Measurements from ENCODE around the gene KAT6B.
"Not testable (repeated sequence)": the region's sequence is repeated elsewhere in the genome, so short reads cannot be mapped to it uniquely, and the experiment has no call there.

The KAT6B gene

GRCh38 chr10:74826142-74827044, at the start of gene KAT6B:
Gene KAT6B, plus strand, starts transcription at chr10:74826600. Its CDS starts 16,258 bp downstream, at chr10:74842858.
- Mint-ChIP-seq H3K9me3 (no peaks in the 10 kb centered on the region), H3K27me3 (no peaks in the 10 kb centered on the region), H3K4me1 (ENCODE audit: low read depth) (peaks cover 65% of the 10 kb centered on the region), H3K4me3 (peak within 1 kb of the TSS; percentile 85), H3K36me3 (ENCODE audit: low read depth) (peaks cover 12% of the 10 kb centered on the region), H3K27ac (peak within 1 kb of the TSS; percentile 97)
- peak; percentile 99 for DNase-seq

- no peaks in the 10 kb centered on the region for H3K36me3 Mint-ChIP-seq (ENCODE audit: low read depth)
- H3K27ac Mint-ChIP-seq: no peak overlapping the region
- H3K9me3 Mint-ChIP-seq: peaks cover 10% of the 10 kb centered on the region
- no peak for DNase-seq
- no peak overlapping the region for H3K4me3 Mint-ChIP-seq
- no peaks in the 10 kb centered on the region for H3K27me3 Mint-ChIP-seq
- H3K4me1 Mint-ChIP-seq (ENCODE audit: low read depth): no peaks in the 10 kb centered on the region
These were observed 47.8 kb upstream of the KAT6B start for GRCh38 chr10:74778436-74779094.

- H3K36me3 Mint-ChIP-seq (ENCODE audit: low read depth); H3K4me3 Mint-ChIP-seq; H3K4me1 Mint-ChIP-seq (ENCODE audit: low read depth); H3K9me3 Mint-ChIP-seq; H3K27ac Mint-ChIP-seq; DNase-seq; H3K27me3 Mint-ChIP-seq: not testable (repeated sequence)
These were observed 44.5 kb upstream of the KAT6B start for GRCh38 chr10:74781870-74782269.

GRCh38 chr10:74784462-74784861, 41.9 kb upstream of the KAT6B start:
- no peak for DNase-seq
- H3K27ac Mint-ChIP-seq: no peak overlapping the region
- H3K9me3 Mint-ChIP-seq: no peaks in the 10 kb centered on the region
- H3K4me1 Mint-ChIP-seq (ENCODE audit: low read depth): no peaks in the 10 kb centered on the region
- no peaks in the 10 kb centered on the region for H3K27me3 Mint-ChIP-seq
- no peaks in the 10 kb centered on the region for H3K36me3 Mint-ChIP-seq (ENCODE audit: low read depth)
- H3K4me3 Mint-ChIP-seq: no peak overlapping the region

GRCh38 chr10:74786126-74786525, 40.3 kb upstream of the KAT6B start:
- no peaks in the 10 kb centered on the region for H3K36me3 Mint-ChIP-seq (ENCODE audit: low read depth)
- no peaks in the 10 kb centered on the region for H3K27me3 Mint-ChIP-seq
- no peaks in the 10 kb centered on the region for H3K4me1 Mint-ChIP-seq (ENCODE audit: low read depth)
- no peak for DNase-seq
- no peak overlapping the region for H3K4me3 Mint-ChIP-seq
- no peaks in the 10 kb centered on the region for H3K9me3 Mint-ChIP-seq
- H3K27ac Mint-ChIP-seq: no peak overlapping the region

GRCh38 chr10:74787457-74787856, 38.9 kb upstream of the KAT6B start:
- Mint-ChIP-seq H3K27me3 (no peaks in the 10 kb centered on the region), H3K36me3 (ENCODE audit: low read depth) (no peaks in the 10 kb centered on the region), H3K4me1 (ENCODE audit: low read depth) (no peaks in the 10 kb centered on the region), H3K9me3 (no peaks in the 10 kb centered on the region), H3K27ac (no peak overlapping the region), H3K4me3 (no peak overlapping the region)
- no peak for DNase-seq

- H3K27ac Mint-ChIP-seq; H3K27me3 Mint-ChIP-seq; DNase-seq; H3K4me3 Mint-ChIP-seq; H3K36me3 Mint-ChIP-seq (ENCODE audit: low read depth); H3K9me3 Mint-ChIP-seq; H3K4me1 Mint-ChIP-seq (ENCODE audit: low read depth): not testable (repeated sequence)
These were observed 34.4 kb upstream of the KAT6B start for GRCh38 chr10:74791979-74792378.

GRCh38 chr10:74792726-74793125, 33.7 kb upstream of the KAT6B start:
- Mint-ChIP-seq H3K4me1 (ENCODE audit: low read depth) (peaks cover 5% of the 10 kb centered on the region), H3K36me3 (ENCODE audit: low read depth) (no peaks in the 10 kb centered on the region), H3K27ac (no peak overlapping the region), H3K4me3 (no peak overlapping the region), H3K27me3 (no peaks in the 10 kb centered on the region), H3K9me3 (no peaks in the 10 kb centered on the region)
- no peak for DNase-seq

GRCh38 chr10:74793240-74793639, 33.2 kb upstream of the KAT6B start:
- not testable (repeated sequence) for H3K9me3 Mint-ChIP-seq; H3K27me3 Mint-ChIP-seq; DNase-seq; H3K27ac Mint-ChIP-seq; H3K4me3 Mint-ChIP-seq; H3K4me1 Mint-ChIP-seq (ENCODE audit: low read depth); H3K36me3 Mint-ChIP-seq (ENCODE audit: low read depth)

GRCh38 chr10:74794531-74794930, 31.9 kb upstream of the KAT6B start:
- DNase-seq: no peak
- H3K27ac Mint-ChIP-seq: no peak overlapping the region
- H3K4me3 Mint-ChIP-seq: no peak overlapping the region
- H3K36me3 Mint-ChIP-seq (ENCODE audit: low read depth): no peaks in the 10 kb centered on the region
- H3K4me1 Mint-ChIP-seq (ENCODE audit: low read depth): peaks cover 6% of the 10 kb centered on the region
- H3K9me3 Mint-ChIP-seq: no peaks in the 10 kb centered on the region
- H3K27me3 Mint-ChIP-seq: no peaks in the 10 kb centered on the region

GRCh38 chr10:74797550-74797949, 28.9 kb upstream of the KAT6B start:
- Mint-ChIP-seq H3K36me3 (ENCODE audit: low read depth) (no peaks in the 10 kb centered on the region), H3K4me3 (no peak overlapping the region), H3K4me1 (ENCODE audit: low read depth) (peaks cover 12% of the 10 kb centered on the region), H3K27me3 (no peaks in the 10 kb centered on the region), H3K27ac (no peak overlapping the region), H3K9me3 (no peaks in the 10 kb centered on the region)
- no peak for DNase-seq

- peak overlapping the region; percentile 81 for H3K27ac Mint-ChIP-seq
- DNase-seq: no peak
These were observed 26.6 kb upstream of the KAT6B start for GRCh38 chr10:74799721-74800221.

GRCh38 chr10:74801447-74801846, 25.0 kb upstream of the KAT6B start:
- Mint-ChIP-seq H3K4me1 (ENCODE audit: low read depth) (peaks cover 7% of the 10 kb centered on the region), H3K27me3 (no peaks in the 10 kb centered on the region), H3K9me3 (no peaks in the 10 kb centered on the region), H3K36me3 (ENCODE audit: low read depth) (no peaks in the 10 kb centered on the region), H3K27ac (no peak overlapping the region), H3K4me3 (no peak overlapping the region)
- DNase-seq: no peak

More at GRCh38 chr10:74799721-74800221, 26.6 kb upstream of the KAT6B start:
- no peaks in the 10 kb centered on the region for H3K9me3 Mint-ChIP-seq
- no peaks in the 10 kb centered on the region for H3K27me3 Mint-ChIP-seq
- H3K4me3 Mint-ChIP-seq: no peak overlapping the region
- H3K4me1 Mint-ChIP-seq (ENCODE audit: low read depth): peaks cover 12% of the 10 kb centered on the region
- no peaks in the 10 kb centered on the region for H3K36me3 Mint-ChIP-seq (ENCODE audit: low read depth)

- Mint-ChIP-seq H3K36me3 (ENCODE audit: low read depth) (no peaks in the 10 kb centered on the region), H3K9me3 (no peaks in the 10 kb centered on the region), H3K27ac (no peak overlapping the region), H3K27me3 (no peaks in the 10 kb centered on the region), H3K4me1 (ENCODE audit: low read depth) (no peaks in the 10 kb centered on the region), H3K4me3 (no peak overlapping the region)
- DNase-seq: no peak
These were observed 17.9 kb upstream of the KAT6B start for GRCh38 chr10:74808501-74808900.

GRCh38 chr10:74810087-74810486, 16.3 kb upstream of the KAT6B start:
- H3K36me3 Mint-ChIP-seq (ENCODE audit: low read depth): no peaks in the 10 kb centered on the region
- no peak overlapping the region for H3K27ac Mint-ChIP-seq
- no peaks in the 10 kb centered on the region for H3K9me3 Mint-ChIP-seq
- no peaks in the 10 kb centered on the region for H3K4me1 Mint-ChIP-seq (ENCODE audit: low read depth)
- H3K4me3 Mint-ChIP-seq: no peak overlapping the region
- DNase-seq: no peak
- no peaks in the 10 kb centered on the region for H3K27me3 Mint-ChIP-seq
